ENCODE data around the gene RNU1-3.
"Not testable (repeated sequence)": the region's sequence is repeated elsewhere in the genome, so short reads cannot be mapped to it uniquely, and the experiment has no call there.

The RNU1-3 gene

DNA sequence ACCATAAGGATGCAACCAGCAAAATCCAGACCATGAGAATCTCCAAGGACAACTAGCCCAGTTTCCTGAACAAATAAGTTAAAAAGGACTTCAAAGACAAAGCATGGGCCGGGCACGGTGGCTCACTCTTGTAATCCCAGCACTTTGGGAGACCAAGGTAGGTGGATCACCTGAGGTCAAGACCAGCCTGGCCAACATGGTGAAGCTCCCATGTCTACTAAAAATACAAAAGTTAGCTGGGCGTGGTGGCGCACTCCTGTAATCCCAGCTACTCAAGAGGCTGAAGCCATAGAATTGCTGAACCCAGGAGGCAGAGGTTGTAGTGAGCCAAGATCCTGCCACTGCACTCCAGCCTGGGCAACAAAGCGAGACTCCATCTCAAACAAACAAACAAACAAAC, 30.8 kb downstream of the RNU1-3 start:
- peak; percentile 2 for DNase-seq

GRCh38 chr1:16633540-16634282, 33.0 kb downstream of the RNU1-3 start:
- not testable (repeated sequence) for DNase-seq

DNA sequence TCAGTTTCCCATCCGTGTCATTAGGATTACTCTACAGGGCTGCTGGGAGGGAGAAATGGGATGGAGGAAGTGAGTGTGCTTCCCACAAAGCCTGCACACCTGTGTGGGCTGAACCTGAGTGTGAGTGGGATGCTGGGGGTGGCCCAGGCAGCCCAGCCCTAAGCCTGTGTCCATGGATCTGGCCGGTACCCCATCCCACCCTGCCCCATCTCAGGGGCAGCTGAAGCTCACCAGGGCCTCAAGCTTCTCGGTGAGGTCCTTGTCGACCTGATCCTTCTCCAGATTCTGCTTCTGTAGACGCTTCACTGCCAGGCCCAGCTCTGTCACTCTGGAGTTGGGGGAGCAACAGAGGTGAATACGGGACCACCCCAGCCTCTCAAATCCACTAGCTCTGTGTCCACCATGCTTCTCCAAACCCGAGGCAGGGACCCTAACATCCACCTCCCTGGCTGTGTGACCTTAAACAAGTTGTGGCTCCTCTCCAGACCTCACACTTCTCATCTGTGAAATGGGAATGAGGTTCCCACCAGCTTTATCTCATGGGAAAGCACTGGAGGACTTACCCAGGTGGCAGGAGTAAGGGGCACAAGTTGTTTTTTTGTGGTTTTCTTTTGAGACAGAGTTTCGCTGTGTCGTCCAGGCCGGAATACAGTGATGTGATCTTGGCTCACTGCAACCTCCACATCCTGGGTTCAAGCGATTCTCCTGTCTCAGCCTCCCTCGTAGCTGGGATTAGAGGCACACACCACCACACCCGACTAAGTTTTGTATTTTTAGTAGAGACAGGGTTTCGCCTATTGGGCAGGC, 34.5 kb downstream of the RNU1-3 start:
- not testable (repeated sequence) for DNase-seq

GRCh38 chr1:16631248-16632043, 35.3 kb downstream of the RNU1-3 start:
- DNase-seq, result peak; percentile 7

GRCh38 chr1:16630661-16631247, 36.0 kb downstream of the RNU1-3 start:
- DNase-seq, result peak; percentile 11

DNA sequence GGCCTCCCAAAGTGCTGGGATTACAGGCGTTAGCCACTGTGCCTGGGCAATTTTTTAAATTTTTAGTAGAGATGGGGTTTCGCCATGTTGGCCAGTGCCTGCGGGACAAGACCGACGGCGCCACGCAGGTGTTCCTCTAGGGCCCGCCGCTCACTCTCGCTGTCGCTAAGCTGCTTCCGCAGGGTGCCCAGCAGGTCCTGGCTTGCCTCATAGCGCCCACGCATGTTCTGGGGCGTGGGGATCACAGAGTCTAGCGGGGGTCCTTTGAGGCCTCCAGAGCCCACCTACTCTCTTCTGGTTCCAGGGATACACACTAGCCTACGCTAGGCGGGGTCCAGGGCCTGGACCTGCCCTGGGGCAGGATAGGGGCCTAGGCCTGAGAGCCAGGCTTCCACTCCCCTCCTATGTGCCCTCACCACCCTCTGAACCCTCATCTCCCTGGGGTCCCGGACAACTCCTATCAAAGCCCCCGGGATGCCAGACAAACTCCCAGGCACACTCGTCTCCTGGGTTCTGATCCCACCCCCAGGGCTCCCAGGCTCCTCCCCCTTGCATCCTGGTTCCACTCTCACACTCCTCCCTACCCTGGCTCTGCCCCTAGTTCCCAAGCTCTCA, 36.7 kb downstream of the RNU1-3 start:
- not testable (repeated sequence) for DNase-seq

DNA sequence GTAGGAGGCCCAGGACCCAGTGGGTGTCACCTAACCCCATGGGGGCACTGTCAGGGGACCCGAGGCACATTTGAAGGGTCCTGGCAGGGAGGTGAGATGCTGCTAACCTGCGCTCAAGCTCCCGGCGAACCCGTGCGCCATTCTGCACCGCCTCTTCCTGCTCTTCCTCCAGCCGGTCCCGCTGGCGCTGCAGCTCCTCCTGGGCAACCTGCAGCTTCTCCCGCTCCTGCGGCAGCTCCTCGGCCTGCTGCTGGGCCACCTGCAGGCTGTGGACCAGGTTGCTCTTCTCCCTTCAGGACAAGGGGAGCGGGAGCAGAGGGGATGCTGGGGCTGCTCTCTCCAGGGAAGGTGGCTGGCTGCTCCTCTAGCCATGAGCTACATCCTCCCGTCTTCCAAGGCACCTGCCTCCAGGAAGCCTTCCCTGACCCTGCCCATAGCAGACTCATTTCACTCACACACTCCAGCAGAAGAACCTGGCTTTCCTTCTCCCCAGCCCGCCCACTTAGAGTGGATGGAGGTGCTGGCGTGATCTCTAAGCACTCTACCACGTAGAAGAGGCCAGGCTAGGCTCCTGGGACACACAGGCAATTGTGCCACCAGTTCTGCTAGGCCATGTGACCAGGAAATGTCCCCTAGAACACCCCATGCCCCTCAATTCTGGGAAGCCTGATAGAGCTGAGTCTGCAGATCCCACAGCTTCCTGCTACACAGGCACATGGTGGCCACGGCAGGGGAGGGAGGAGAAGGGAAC, 38.2 kb downstream of the RNU1-3 start:
- DNase-seq, result no peak

DNA sequence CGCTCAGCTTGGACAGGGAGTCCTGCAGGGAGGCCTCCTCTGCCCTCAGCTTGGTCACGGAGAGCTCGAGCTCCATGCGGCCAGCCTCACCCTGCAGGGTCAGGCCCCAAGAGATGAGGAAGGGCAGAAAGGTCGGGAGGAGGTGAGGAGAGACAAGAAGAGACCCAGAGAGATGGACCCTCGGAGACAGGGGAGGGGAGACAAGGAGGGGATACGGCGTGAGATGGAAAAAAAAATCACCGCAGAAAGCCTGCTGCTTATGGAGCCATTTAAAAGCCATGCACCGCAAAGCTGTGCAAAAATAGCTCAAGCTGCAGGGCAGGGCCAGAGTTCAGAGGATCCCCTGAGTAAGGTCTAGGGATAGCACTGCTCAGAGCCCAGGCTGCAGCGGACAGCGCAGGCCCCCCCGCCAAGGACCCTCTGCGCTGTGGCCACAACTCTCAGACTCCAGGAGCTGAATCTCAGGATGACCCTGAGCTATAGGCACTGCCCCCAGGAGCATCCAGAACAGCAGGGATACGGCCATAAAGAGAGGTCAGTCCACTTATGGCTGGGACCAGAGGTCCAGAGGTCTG, 40.3 kb downstream of the RNU1-3 start:
- DNase-seq, result not testable (repeated sequence)

DNA sequence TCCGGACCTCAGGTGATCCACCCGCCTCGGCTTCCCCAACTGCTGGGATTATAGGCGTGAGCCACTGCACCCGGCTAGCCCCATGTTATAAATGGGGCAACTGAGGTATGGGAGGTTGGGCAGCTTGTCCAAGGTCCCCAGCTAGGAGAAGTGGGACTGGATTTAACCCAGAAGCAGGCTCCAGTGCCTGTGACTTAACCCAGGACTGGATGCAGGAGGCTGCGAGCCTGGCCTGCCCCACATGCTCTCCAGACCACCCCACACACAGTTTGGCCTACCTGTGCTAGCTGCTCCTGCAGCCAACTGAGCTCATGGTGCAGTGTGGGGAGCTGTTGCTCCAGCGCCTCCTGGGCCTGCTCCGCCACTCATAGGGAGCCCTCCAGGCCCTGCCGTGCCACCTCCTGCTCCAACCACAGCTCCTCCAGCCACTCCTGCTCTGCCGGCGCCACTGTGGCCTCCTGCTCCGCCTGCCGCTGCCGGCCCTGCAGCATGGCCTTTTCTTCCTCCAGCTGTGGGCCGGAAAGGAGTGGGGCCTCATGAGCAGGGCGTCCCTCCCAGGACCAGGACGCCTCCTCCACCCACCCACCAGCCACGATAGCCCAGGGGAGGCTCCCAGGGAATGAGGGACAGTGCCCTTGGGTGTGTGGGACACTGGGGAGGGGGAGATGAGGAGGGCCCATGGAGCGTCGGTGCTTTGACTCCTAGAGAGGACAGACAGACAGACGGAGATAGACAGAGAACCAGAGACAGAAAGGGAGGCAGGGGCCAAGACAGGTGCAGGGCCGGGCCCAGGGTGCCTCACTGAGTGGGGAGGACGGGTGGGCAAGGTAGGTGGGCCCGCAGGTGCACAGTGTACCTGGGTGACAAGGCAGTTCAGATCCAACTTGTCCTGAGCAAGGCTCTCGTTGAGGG, 41.0 kb downstream of the RNU1-3 start:
- peak; percentile 12 for DNase-seq

DNA sequence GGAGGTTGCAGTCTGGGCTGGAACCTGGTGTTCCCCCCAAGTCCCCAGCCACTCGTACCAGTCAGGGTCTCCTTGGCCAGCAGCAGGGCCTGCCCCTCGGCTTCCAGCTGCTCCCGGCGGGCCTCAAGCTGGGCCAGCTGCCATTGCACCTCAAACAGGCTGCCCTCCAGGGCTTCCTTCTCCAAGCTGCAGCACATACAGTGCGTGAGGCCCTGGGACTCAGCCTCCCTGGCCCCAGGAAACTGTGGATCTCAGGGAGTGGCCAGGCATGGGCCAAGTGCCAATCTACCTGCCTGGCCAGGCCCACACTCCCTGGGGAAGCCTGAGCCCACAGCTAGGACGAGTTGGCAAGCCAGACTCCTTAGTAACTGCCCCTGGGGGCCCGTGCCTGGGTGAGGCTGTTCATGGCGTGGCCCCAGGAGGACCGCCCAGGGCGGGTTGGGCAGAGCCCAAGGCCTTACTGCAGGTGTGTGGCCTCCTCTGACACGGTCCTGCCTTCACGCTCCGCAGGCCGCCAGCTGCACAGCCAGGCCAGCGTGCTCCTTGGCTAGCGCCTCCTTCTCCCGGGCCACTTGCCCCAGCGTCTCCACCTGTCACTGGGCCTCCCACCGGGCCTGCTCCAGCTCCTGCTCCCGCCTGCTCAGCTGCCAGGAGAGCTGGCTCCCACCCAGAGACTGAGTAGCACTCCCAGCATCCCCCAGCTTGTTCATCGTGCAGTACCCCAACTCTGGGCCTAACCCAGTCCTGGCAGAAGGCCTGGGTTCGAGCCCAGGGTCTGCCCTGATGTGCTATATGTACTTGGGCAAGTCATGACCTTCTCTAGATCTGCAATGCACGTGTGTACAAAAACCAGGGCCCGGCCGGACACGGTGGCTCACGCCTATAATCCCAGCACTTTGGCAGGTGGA, 42.7 kb downstream of the RNU1-3 start:
- not testable (repeated sequence) for DNase-seq

DNA sequence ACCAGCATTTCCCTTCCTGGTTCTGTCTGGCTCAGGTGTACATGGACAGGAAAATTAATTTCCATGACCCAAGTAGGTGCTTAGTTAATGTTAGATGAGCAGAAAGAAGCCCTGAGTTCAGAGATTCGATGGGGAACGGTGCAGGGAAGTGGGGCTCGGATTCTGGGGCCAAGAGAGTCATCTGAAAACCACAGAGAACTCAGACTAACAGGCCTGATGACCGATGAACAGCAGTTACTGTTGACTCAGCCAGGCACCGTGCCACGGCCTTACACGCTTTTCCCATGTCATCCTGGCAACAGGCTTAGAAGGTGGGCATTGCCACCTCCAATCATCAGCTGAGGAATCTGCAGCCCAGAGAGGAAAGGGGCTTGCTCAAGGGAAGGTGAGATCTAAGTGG, 43.4 kb downstream of the RNU1-3 start:
- not testable (repeated sequence) for DNase-seq

- DNase-seq, result not testable (repeated sequence)
Measured at GRCh38 chr1:16621681-16622315, 45.0 kb downstream of the RNU1-3 start.

- DNase-seq, result no peak
Measured at GRCh38 chr1:16621300-16621658, 45.5 kb downstream of the RNU1-3 start.

DNA sequence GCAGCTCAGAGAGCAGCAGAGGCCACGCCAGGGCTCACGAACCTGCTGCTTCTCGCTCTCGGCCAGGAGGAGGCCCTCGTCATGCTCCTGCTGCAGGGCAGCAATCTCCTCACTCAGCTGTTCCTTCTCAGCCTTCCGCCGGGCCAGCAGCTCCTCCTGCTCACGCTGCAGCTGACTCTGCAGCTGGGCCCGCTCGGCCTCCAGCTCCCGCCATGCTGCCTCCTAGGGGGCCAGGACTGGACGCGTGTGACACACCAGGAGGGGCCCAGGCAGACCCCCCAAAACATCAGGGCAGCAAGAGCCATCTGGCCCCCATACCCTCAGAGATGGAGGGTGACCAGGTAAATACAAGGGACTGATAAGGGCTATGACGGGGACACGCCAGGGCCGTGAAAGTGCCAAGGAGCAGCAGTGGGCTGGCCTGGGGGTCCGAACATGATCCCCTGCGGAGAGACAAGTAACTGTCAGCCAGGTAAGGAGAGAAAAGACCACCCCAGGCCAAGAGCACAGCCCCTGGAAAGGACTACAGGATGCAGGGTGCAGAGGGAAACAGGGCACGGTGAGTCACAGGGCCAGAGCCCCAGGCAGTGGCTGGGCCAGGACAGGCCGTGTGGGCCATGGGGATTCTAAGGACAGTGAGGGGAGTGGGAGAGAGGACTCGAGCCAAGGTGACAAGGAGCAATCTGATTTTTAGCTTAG, 46.8 kb downstream of the RNU1-3 start:
- DNase-seq, result not testable (repeated sequence)

GRCh38 chr1:16618719-16619118, 48.0 kb downstream of the RNU1-3 start:
- no peak for DNase-seq

DNA sequence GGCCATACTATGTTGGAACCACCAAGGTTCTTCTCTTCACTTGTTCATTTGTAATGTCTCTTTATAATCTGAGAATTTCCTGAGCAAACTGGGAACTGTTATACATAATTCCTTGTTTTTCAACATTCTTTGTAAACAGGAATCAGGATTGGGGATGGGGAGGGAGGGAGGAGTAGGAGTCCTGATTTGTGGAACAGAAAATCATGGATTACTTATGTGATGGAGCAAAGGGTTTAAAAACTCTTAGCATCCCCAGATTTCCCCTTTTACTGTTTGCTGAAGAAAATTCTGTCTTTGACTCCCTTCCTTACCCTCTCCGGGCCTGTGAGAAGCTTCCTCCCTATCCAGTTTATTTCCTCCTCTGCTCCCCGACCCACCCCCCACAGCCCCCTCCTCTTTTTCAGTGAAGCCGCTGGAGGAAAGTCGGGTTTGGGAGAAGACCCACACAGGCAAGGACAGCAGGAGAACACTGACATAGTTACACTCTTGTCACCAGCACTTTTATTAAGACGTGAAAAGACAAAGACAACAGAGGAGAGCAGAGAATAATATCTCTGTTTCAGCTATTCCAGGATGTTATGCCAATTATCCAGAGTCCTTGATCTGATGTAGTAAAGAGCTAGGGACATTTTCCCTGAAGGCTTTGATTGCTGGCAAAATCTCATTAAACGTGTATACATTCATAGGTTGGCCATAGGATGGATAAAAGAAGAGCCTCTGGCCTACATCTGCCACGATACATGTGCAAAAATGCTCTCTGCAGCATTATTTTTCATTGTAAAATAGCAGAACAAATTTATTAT, 48.8 kb downstream of the RNU1-3 start:
- no peak for DNase-seq

DNA sequence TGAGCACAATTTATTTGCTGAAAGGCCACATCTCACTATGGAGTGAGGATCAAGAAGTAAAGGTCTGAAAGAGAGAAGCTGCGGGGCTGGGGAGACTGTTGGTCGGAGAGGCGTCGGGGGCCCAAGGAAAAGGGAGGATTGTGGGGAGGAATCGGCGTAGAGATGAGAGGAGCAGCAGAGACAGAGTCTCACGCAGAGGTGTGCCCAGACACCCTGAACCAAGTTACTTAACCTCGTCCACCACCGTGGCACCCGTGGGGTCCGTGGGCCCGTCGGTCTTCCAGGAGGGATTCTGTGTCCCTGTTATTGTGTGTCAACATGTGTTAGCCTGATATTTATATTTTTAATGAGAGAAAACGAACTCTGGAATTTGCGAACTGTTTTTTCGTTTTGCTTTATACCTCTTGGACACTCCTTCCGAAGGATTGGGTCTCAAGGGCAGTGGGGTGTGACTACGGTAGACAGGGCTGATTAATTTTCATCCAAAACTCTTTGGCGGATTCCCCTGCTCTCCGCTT, 49.6 kb downstream of the RNU1-3 start:
- no peak for DNase-seq
